Measurements from ENCODE around the gene TET1.

The TET1 gene

GRCh38 chr10:68586606-68587305, 26.6 kb downstream of the TET1 start:
- H3K4me3 ChIP-seq (ENCODE audit: low read depth, low read length): no peak overlapping the region
- no peak for TF ChIP-seq CTCF (IDR thresholded peaks at IDR 0.05; ENCODE audit: control insufficient read depth, extremely low read depth, insufficient read depth)
- DNase-seq (ENCODE audit: low read depth): no peak

- TF ChIP-seq CTCF (IDR thresholded peaks at IDR 0.05; ENCODE audit: control insufficient read depth, extremely low read depth, insufficient read depth): no peak
- H3K4me3 ChIP-seq (ENCODE audit: low read depth, low read length): no peak overlapping the region
- DNase-seq (ENCODE audit: low read depth): no peak
Measured at GRCh38 chr10:68594405-68594804, 34.3 kb downstream of the TET1 start.

GRCh38 chr10:68595513-68595912, 35.4 kb downstream of the TET1 start:
- no peak for DNase-seq (ENCODE audit: low read depth)
- TF ChIP-seq CTCF (IDR thresholded peaks at IDR 0.05; ENCODE audit: control insufficient read depth, extremely low read depth, insufficient read depth): no peak
- H3K4me3 ChIP-seq (ENCODE audit: low read depth, low read length): no peak overlapping the region

- TF ChIP-seq CTCF (IDR thresholded peaks at IDR 0.05; ENCODE audit: control insufficient read depth, extremely low read depth, insufficient read depth): no peak
- H3K4me3 ChIP-seq (ENCODE audit: low read depth, low read length): no peak overlapping the region
- DNase-seq (ENCODE audit: low read depth): no peak
Measured at GRCh38 chr10:68597407-68597806, 37.3 kb downstream of the TET1 start.

- DNase-seq (ENCODE audit: low read depth): no peak
- no peak overlapping the region for H3K4me3 ChIP-seq (ENCODE audit: low read depth, low read length)
- TF ChIP-seq CTCF (IDR thresholded peaks at IDR 0.05; ENCODE audit: control insufficient read depth, extremely low read depth, insufficient read depth): no peak
Measured at GRCh38 chr10:68598978-68599770, 39.0 kb downstream of the TET1 start.

GRCh38 chr10:68599771-68600040, 39.6 kb downstream of the TET1 start:
- no peak for DNase-seq (ENCODE audit: low read depth)
- H3K4me3 ChIP-seq (ENCODE audit: low read depth, low read length): peak overlapping the region; percentile 39
- TF ChIP-seq CTCF (IDR thresholded peaks at IDR 0.05; ENCODE audit: control insufficient read depth, extremely low read depth, insufficient read depth): no peak
